Smooth muscle cell (in vitro differentiated cells): ENCODE data around the gene FSTL4. TPM values are rescaled to one million over a fixed set of nuclear protein-coding genes. Genes with fewer than 3 reads are reported as not detected.

Source experiments
- DNase-seq: peaks from one replicate; lab custom pipeline; 2025; ENCODE audit not compliant: unreplicated experiment; lab: John Stamatoyannopoulos, UW
- H2AFZ ChIP-seq: fragments of 200-600 bp; sonication (generic); 2 replicates; pipeline ENCODE4 v1.6.0; 2016; ENCODE audit warnings: antibody characterized with exemption, low read depth, mild to moderate bottlenecking
- H3F3A ChIP-seq: fragments of 200-600 bp; sonication (generic); 2 replicates; pipeline ENCODE4 v1.6.0; 2017; ENCODE audit warnings: antibody characterized with exemption, low read depth
- H3K27ac ChIP-seq: fragments of 200-600 bp; sonication (generic); 2 replicates; pipeline ENCODE4 v1.5.1; 2016; ENCODE audit warnings: low read depth, mild to moderate bottlenecking
- H3K27me3 ChIP-seq: fragments of 200-600 bp; sonication (generic); 2 replicates; pipeline ENCODE4 v1.6.1; 2016; ENCODE audit warnings: low read depth, mild to moderate bottlenecking
- H3K36me3 ChIP-seq: fragments of 200-600 bp; sonication (generic); 2 replicates; pipeline ENCODE4 v1.5.1; 2016; ENCODE audit warnings: low read depth
- H3K4me1 ChIP-seq: fragments of 200-600 bp; sonication (generic); 2 replicates; pipeline ENCODE4 v1.5.1; 2016; ENCODE audit warnings: low read depth
- H3K4me2 ChIP-seq: fragments of 200-600 bp; sonication (generic); 2 replicates; pipeline ENCODE4 v1.6.0; 2016; ENCODE audit warnings: mild to moderate bottlenecking
- H3K4me3 ChIP-seq: fragments of 200-600 bp; sonication (generic); 2 replicates; pipeline ENCODE4 v1.5.1; 2016; ENCODE audit warnings: mild to moderate bottlenecking
- H3K79me2 ChIP-seq: fragments of 200-600 bp; sonication (generic); 2 replicates; pipeline ENCODE4 v1.6.0; 2016; ENCODE audit warnings: low read depth, mild to moderate bottlenecking
- H3K9ac ChIP-seq: fragments of 200-600 bp; sonication (generic); 2 replicates; pipeline ENCODE4 v1.6.0; 2016; ENCODE audit warnings: low read depth
- H3K9me3 ChIP-seq: fragments of 200-600 bp; sonication (generic); replicated peaks from 2 replicates; pipeline ENCODE4 v1.5.1; 2016; ENCODE audit warnings: low read depth
- H4K20me1 ChIP-seq: fragments of 200-600 bp; sonication (generic); 2 replicates; pipeline ENCODE4 v1.6.0; 2016; ENCODE audit warnings: low read depth
- WGBS: methylation state at CpG from one replicate; pipeline ENCODE4 v1.1.7; 2016; ENCODE audit warnings: low lambda C conversion rate; 5-methylcytosine and 5-hydroxymethylcytosine counted together
- polyA plus RNA-seq: library from polyadenylated mRNA; unstranded; fragments of >200 nt; fragmentation: Nextera tagmentation; extraction: Ambion mirVana; gene quantifications from 2 replicates; pipeline ENCODE4 v1.2.1, GENCODE V29; 2016
- total RNA-seq: library from RNA; depleted of rRNA; stranded (reverse); fragments of >200 nt; gene quantifications from 2 replicates; pipeline ENCODE4 v1.2.3, GENCODE V29; 2014
- TF ChIP-seq, protein P1 (sequence below): fragments of 200-600 bp; sonication (generic); IDR thresholded peaks from 2 replicates; pipeline ENCODE4 v1.5.1; 2017; ENCODE audit warnings: borderline replicate concordance, mild to moderate bottlenecking, antibody characterized with exemption; ENCODE audit not compliant: insufficient read depth, poor library complexity, severe bottlenecking

FSTL4 gene
- total and polyA plus RNA-seq, 2 experiments from 2014 or later, result 0.49 TPM; not detected in 1

DNA sequence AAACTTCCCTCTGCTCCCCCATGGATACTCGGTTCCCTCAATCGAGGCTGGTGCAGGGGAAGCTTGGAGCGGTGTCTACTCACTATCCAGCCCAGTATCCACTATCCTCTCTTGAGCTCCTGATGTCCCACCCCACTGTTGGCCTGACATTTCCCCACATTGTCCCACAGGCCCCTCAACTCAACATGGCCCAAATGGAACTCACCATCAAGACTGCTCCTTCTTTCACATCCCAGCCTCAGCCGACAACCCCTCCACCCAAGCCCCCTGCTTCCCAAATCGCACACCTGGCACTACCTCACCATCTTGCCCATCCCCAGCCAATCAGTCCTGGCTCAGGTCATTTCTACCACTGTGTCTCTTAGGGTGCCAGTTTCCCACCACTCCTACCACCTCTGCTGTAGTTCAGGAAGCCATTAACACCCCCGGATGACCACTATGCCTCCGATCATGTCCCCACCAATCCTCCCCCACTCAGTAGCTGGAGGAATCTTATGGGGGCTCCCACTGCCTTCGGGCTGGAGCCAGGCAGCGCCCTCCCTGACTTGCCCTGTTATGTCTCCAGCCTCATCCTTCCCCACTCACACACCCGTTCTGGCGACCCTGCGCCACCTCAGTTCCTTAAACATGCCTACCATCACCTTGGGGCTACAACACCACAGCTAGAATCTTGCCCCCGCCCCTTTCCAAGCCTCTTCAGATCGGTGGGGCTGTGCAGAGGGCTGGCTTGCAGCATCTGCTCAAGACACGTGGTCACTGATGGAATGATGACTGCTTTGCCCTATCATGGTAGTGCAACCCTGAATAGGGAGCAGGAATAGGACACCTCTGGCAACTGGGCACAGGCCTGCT, 273.6 kb downstream of the FSTL4 start:
- H3K4me3 ChIP-seq, result no peak overlapping the region
- TF ChIP-seq, protein P1, sequence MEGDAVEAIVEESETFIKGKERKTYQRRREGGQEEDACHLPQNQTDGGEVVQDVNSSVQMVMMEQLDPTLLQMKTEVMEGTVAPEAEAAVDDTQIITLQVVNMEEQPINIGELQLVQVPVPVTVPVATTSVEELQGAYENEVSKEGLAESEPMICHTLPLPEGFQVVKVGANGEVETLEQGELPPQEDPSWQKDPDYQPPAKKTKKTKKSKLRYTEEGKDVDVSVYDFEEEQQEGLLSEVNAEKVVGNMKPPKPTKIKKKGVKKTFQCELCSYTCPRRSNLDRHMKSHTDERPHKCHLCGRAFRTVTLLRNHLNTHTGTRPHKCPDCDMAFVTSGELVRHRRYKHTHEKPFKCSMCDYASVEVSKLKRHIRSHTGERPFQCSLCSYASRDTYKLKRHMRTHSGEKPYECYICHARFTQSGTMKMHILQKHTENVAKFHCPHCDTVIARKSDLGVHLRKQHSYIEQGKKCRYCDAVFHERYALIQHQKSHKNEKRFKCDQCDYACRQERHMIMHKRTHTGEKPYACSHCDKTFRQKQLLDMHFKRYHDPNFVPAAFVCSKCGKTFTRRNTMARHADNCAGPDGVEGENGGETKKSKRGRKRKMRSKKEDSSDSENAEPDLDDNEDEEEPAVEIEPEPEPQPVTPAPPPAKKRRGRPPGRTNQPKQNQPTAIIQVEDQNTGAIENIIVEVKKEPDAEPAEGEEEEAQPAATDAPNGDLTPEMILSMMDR, result no peak
- no peaks in the 10 kb centered on the region for H3F3A ChIP-seq
- no peaks in the 10 kb centered on the region for H3K9me3 ChIP-seq
- no peaks in the 10 kb centered on the region for H3K79me2 ChIP-seq
- H3K4me2 ChIP-seq, result no peak overlapping the region
- H3K27me3 ChIP-seq, result no peaks in the 10 kb centered on the region
- no peaks in the 10 kb centered on the region for H4K20me1 ChIP-seq
- no peak overlapping the region for H3K27ac ChIP-seq
- WGBS, result 93% methylated on average over 15 of the region's 15 CpGs
- no peak overlapping the region for H3K9ac ChIP-seq
- H2AFZ ChIP-seq, result no peak overlapping the region
- no peak for DNase-seq
- no peaks in the 10 kb centered on the region for H3K36me3 ChIP-seq
- H3K4me1 ChIP-seq, result peaks cover 7% of the 10 kb centered on the region

DNA sequence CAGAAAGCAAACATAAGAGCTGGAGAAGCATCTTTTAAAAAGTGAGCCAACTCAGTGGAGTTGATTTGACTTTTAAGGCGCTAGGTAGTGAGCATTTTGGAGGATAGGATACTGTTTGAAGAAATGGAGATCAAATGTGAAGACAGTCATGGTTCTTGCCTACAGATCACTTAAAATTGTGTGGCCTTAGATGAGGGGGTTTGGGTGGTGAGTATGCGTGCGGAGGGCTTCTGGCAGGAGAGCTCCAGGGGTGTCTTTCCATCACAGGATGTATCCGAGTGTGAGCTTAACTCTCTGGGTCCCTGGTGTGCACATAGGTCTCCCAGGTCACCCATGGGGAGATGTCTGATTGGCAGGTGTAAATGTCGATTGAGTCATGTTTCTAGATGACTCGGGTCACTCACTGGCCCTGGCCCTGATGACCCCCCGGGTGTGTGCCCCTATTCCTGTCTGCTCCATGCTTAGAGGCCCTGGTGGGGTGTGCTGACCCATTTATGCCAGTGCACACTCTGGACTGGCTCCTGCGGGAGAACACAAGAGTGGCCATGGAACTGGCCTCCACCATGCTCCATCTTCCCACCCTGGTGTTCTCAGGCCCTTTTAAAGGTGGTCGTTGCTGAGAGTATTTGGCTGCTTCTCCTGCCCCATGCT, 274.4 kb downstream of the FSTL4 start:
- Histone ChIP-seq H3K4me1 (peaks cover 7% of the 10 kb centered on the region), H3K9ac (no peak overlapping the region), H2AFZ (no peak overlapping the region), H3K36me3 (no peaks in the 10 kb centered on the region), H3K27me3 (no peaks in the 10 kb centered on the region), H4K20me1 (no peaks in the 10 kb centered on the region), H3K9me3 (no peaks in the 10 kb centered on the region), H3K27ac (no peak overlapping the region), H3K4me2 (no peak overlapping the region), H3K4me3 (no peak overlapping the region), H3F3A (no peaks in the 10 kb centered on the region), H3K79me2 (no peaks in the 10 kb centered on the region)
- no peak for DNase-seq
- TF ChIP-seq, protein P1, result no peak
- 95% methylated on average over 9 of the region's 9 CpGs for WGBS

DNA sequence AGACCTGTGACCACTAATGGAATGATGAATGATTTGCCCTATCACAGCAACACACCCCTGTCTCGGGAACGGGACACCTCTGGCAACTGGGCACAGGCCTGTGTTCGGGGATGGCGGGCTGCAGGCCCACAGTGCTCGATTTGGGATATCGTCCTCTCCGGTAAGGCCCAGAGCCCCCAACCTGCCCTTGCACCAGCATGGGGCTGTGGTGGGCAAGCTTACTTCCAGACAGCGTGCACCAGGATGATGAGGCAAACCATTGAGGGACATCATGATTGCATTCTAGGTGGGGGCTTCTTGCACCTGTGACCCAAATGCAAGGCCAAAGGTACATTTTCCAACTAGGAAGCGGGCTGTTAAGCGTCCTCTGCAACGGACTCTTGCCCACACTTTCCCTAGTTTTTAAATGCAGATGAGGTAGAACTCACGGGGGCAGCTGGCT, 275.4 kb downstream of the FSTL4 start:
- Histone ChIP-seq H3F3A (no peaks in the 10 kb centered on the region), H3K4me3 (no peak overlapping the region), H3K79me2 (no peaks in the 10 kb centered on the region), H3K36me3 (no peaks in the 10 kb centered on the region), H3K4me1 (peaks cover 7% of the 10 kb centered on the region), H3K27me3 (peaks cover under 1% of the 10 kb centered on the region), H4K20me1 (no peaks in the 10 kb centered on the region), H3K9ac (no peak overlapping the region), H3K4me2 (no peak overlapping the region), H3K27ac (no peak overlapping the region), H3K9me3 (no peaks in the 10 kb centered on the region), H2AFZ (no peak overlapping the region)
- no peak for DNase-seq
- TF ChIP-seq, protein P1, result no peak
- WGBS, result 94% methylated on average over 12 of the region's 12 CpGs
